Stimulated activated CD4-positive, alpha-beta T cell treated with anti-CD3 and anti-CD28 coated beads, Interleukin-4, amount 100 ng/mL, for 48 hours (primary cell): ENCODE results near the gene DNAJA1.
"Not testable (repeated sequence)": the region's sequence is repeated elsewhere in the genome, so short reads cannot be mapped to it uniquely, and the experiment has no call there.

Experiments used
- DNase-seq, 2 donors: peaks; one replicate each; pipeline ENCODE4 v3.0.0-alpha.2; 2020; ENCODE audit warnings: low read depth in 2 of 2

DNAJA1 gene

GRCh38 chr9:33082128-33082527 is 57.1 kb downstream of the DNAJA1 start:
- DNase-seq = no peak

GRCh38 chr9:33082538-33083326 is 57.7 kb downstream of the DNAJA1 start:
- DNase-seq = no peak

DNA sequence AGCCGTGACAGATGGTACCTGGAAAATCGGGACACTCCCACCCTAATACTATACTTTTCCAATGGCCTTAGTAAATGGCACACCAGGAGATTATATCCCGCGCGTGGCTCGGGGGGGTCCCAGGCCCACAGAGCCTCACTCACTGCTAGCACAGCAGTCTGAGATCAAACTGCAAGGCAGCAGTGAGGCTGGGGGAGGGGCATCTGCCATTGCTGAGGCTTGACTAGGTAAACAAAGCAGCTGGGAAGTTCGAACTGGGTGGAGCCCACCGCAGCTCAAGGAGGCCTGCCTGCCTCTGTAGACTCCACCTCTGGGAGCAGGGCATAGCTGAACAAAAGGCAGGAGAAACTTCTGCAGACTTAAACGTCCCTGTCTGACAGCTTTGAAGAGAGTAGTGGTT is 60.6 kb downstream of the DNAJA1 start:
- not testable (repeated sequence) for DNase-seq
